Lower lobe of right lung (tissue), 2 donors: ENCODE results near the gene JAKMIP2. TPM values are rescaled to one million over a fixed set of nuclear protein-coding genes. Genes with fewer than 3 reads are reported as not detected.

Experiments
- ATAC-seq, 2 donors: fragments of 200-7000 bp; cut with Tn5 transposase; one replicate each; pipeline ENCODE4 v1.9.1; 2020 to 2022; ENCODE audit warnings: mild to moderate bottlenecking in 2 of 2, moderate library complexity in 2 of 2
- DNase-seq: peaks from one replicate; pipeline ENCODE4 v3.0.0-alpha.2; 2020
- H3K27ac ChIP-seq: fragments of 200-600 bp; one replicate; pipeline ENCODE4 v1.8.0; 2022
- H3K27me3 ChIP-seq: fragments of 200-600 bp; one replicate; pipeline ENCODE4 v1.8.0; 2022; ENCODE audit warnings: low read depth
- H3K36me3 ChIP-seq: fragments of 200-600 bp; one replicate; pipeline ENCODE4 v1.8.0; 2022; ENCODE audit warnings: mild to moderate bottlenecking
- H3K4me1 ChIP-seq: fragments of 200-600 bp; one replicate; pipeline ENCODE4 v1.8.0; 2022
- H3K4me3 ChIP-seq: fragments of 200-600 bp; one replicate; pipeline ENCODE4 v1.8.0; 2022; ENCODE audit warnings: mild to moderate bottlenecking
- H3K9me3 ChIP-seq: fragments of 200-600 bp; one replicate; pipeline ENCODE4 v1.8.0; 2022
- CTCF ChIP-seq: fragments of 200-600 bp; IDR thresholded peaks from one replicate; pipeline ENCODE4 v1.8.0; 2022; ENCODE audit warnings: antibody characterized with exemption, mild to moderate bottlenecking
- intact Hi-C: fragments of 100-400 bp; cut with DNase I; formaldehyde crosslinking; loops from one replicate; pipeline ENCODE4 v1.11.0; 2022
- total RNA-seq: library from RNA; stranded (reverse); fragmentation: NEBNext Ultra II Directional; extraction: Animal tissue kit (Norgen Biotek cat#: 25700); gene quantifications from one replicate; pipeline ENCODE4 v1.2.1, GENCODE V29; 2021
- donor health status: DM: no; HTN: yes; CAD: no; lungs with severe emphysema.

JAKMIP2 gene
- total RNA-seq, 1 donor from 2014 or later: 8.3 TPM

DNA sequence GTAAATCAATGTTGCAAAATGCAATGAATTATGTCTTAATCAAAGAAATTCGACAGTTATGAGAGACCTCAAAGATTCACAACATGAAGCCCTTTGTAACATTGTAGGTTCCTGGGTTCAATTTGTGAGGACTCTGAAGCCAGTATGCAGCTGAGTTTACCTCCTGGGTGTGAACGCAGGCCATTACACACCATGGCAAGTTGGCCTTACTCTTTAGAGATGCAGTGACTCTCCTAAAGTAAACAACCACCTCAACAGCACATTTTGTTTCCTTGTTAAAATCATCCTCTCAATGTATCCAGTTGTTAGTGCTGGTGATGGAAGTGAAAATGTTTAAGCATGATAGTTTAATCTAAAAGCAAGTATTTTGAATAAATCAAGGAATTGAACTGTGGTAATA, 73.8 kb downstream of the JAKMIP2 start:
- H3K4me1 ChIP-seq: no peaks in the 10 kb centered on the region
- H3K4me3 ChIP-seq: no peak overlapping the region
- H3K27ac ChIP-seq: no peak overlapping the region
- H3K9me3 ChIP-seq: no peaks in the 10 kb centered on the region
- no peaks in the 10 kb centered on the region for H3K27me3 ChIP-seq
- no peak for ATAC-seq
- no peak for DNase-seq
- H3K36me3 ChIP-seq: no peaks in the 10 kb centered on the region
- intact Hi-C loops: no loop called here
- no peak for TF ChIP-seq CTCF

DNA sequence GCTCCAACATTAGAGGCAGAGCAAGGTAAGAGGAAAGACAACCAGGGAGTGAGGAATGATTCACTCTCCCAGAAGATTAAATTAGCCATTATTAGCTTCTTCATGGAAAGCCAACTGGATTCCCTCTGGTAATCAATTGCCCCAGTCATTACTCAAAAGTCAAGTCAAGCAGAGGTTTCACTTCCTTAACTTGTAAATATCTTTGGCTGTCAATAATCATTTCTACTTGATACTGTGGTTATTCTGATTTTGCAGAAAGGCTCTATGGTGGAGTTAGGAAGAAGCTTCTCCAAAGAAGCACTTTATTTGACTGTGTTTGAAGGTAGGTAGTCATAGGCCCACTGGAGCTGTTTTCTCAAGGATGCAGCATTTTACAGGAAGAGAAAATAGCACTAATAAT, 78.0 kb downstream of the JAKMIP2 start:
- Histone ChIP-seq H3K4me3 (no peak overlapping the region), H3K9me3 (no peaks in the 10 kb centered on the region), H3K27me3 (no peaks in the 10 kb centered on the region), H3K27ac (no peak overlapping the region), H3K4me1 (no peaks in the 10 kb centered on the region), H3K36me3 (no peaks in the 10 kb centered on the region)
- intact Hi-C loops: no loop called here
- ATAC-seq: no peak
- no peak for TF ChIP-seq CTCF
- no peak for DNase-seq

GRCh38 chr5:147701468-147701867, 81.1 kb downstream of the JAKMIP2 start:
- no peaks in the 10 kb centered on the region for H3K4me1 ChIP-seq
- no peak overlapping the region for H3K4me3 ChIP-seq
- no peak for TF ChIP-seq CTCF
- no peak overlapping the region for H3K27ac ChIP-seq
- no peaks in the 10 kb centered on the region for H3K36me3 ChIP-seq
- no peak for ATAC-seq
- DNase-seq: no peak
- H3K27me3 ChIP-seq: no peaks in the 10 kb centered on the region
- H3K9me3 ChIP-seq: peaks cover 8% of the 10 kb centered on the region
- intact Hi-C loops: no loop called here

DNA sequence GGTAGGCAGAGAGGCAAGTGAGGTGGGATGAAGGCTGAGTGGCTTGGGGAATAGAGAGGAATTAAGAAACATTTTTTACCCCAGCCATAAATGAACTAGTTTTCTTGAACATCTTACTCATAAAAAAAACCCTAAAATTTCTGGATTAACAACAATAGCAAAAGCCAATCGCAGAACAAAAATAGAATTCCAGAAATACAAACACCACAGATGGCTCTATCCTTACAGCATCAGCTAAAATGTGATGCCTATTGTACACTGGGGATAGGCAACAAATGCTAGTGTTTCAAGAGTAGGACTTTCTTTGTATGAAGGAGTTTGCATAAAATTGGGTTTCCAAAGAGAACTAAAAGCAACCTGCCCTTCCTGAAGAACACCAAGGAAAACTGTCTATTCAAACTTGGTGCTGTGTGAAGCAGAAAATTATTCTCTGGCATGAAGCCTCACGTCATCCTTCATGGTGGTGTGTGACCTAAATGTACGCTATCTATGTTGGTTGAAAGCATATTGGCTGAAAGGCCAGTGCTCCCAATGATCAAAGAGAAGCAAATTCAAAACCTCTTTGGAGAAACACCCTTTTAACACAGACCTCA, 82.9 kb downstream of the JAKMIP2 start:
- DNase-seq (no peak), ATAC-seq (no peak)
- Histone ChIP-seq H3K27ac (no peak overlapping the region), H3K36me3 (no peaks in the 10 kb centered on the region), H3K9me3 (peaks cover 8% of the 10 kb centered on the region), H3K4me3 (no peak overlapping the region), H3K4me1 (no peaks in the 10 kb centered on the region), H3K27me3 (no peaks in the 10 kb centered on the region)
- TF ChIP-seq CTCF: no peak
- intact Hi-C loops: no loop called here

DNA sequence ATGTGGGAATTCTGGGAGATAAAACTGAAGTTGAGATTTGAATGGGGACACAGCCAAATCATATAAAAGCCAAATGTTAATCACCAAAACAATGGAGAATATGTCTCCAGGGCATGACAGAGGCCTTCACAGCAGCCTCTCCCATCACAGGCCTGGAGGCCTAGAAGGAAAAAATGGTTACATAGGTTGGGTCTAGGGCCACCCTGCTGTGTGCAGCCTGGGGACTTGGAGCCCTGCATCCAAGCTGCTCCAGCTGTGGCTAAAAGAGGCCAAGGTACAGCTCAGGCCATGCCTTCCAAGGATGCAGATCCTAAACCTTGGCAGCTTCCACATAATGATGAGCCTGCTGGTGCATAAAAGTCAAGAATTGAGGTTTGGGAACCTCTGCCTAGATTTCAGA, 85.1 kb downstream of the JAKMIP2 start:
- peaks cover 8% of the 10 kb centered on the region for H3K9me3 ChIP-seq

More for the DNA sequence above, 85.1 kb downstream of the JAKMIP2 start:
- TF ChIP-seq CTCF: no peak
- Histone ChIP-seq H3K4me3 (no peak overlapping the region), H3K27ac (no peak overlapping the region), H3K27me3 (no peaks in the 10 kb centered on the region), H3K4me1 (no peaks in the 10 kb centered on the region), H3K36me3 (no peaks in the 10 kb centered on the region)
- DNase-seq (no peak), ATAC-seq (no peak)
- intact Hi-C loops: no loop called here
